Activated effector memory CD4-positive, alpha-beta T cell treated with anti-CD3 and anti-CD28 coated beads, Interleukin-2, amount 50 U/mL, for 16 hours (primary cell): ENCODE measurements around the gene SEMA3F.
"Not testable (repeated sequence)": the region's sequence is repeated elsewhere in the genome, so short reads cannot be mapped to it uniquely, and the experiment has no call there.

Experiments used
- DNase-seq: peaks from one replicate; pipeline ENCODE4 v3.0.0-alpha.2; 2020

SEMA3F gene

GRCh38 chr3:50212971-50213370 lies 57.8 kb downstream of the SEMA3F start:
- no peak for DNase-seq

GRCh38 chr3:50213373-50213772 lies 58.2 kb downstream of the SEMA3F start:
- no peak for DNase-seq

DNA sequence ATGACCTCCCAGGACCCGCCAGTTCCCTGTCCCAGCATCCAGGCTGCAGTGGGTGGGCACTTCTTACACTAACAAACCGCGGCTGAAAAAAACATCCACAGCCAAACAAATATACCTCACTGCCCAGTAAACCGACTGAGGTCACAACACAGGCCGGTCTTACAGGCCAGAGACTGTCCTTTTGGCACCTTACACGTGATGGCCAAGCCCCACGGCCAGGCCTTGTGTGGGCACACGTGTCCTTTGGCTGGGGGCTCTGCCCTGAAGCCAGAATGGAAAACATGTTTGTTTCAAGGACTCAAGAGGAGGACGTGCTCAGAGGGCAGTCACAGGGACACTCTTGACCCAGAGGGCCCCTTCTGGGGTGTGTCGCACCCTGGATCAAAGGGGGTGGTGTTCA lies 59.7 kb downstream of the SEMA3F start:
- DNase-seq, result no peak

DNA sequence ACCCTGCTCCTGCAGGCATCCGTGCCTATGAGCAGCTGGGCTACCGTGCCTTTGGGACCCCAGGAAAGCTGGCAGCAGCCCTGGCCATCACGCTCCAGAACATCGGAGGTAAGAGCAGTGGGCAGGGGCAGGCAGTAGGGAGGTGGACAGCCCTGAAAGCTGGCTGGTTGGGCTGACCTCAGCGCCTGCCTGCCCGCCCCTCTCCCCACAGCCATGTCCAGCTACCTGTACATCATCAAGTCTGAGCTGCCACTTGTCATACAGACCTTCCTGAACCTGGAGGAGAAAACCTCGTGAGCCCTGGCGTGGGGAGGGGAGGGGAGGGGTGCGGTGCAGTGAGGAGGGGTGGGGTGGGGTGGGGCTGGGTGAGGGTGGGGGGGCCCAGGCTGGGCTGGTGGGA lies 60.4 kb downstream of the SEMA3F start:
- DNase-seq, result no peak

- DNase-seq, result no peak
Observed at GRCh38 chr3:50217681-50218080, 62.6 kb downstream of the SEMA3F start.

DNA sequence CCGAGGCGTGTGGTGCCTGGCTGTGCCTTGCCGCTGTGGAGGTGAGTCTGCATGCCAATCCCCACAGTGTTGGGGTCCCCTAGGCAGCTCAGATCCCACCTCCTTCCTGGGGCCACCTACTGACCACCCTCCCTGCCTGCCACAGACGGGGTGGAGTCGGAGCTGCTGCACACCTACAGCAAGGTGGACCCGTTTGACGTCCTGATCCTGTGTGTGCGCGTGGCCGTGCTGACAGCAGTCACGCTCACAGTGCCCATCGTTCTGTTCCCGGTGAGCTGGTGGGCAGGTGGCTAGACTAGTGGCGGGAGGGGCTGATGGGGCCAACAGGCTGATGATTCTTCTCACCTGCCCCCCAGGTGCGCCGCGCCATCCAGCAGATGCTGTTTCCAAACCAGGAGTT lies 63.3 kb downstream of the SEMA3F start:
- DNase-seq, result no peak

DNA sequence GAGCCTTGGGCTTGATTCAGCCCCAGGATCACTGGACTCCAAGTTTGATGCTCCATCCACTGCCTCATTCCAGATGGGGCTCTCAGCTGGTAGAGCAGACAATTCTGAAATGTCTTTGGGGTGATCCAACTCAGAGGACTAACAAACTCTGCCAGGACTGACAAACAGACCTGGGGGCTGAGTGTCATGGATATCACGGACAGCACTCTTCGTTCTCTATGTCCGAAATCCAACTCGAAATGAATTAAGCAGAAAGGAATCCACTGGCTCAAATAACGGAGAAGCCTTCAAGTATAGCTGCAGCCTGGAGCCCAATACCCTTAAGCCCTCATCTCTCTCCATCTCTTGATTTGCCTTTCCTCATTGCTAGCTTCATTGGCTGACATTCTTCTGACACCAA lies 64.2 kb downstream of the SEMA3F start:
- DNase-seq, result no peak

DNA sequence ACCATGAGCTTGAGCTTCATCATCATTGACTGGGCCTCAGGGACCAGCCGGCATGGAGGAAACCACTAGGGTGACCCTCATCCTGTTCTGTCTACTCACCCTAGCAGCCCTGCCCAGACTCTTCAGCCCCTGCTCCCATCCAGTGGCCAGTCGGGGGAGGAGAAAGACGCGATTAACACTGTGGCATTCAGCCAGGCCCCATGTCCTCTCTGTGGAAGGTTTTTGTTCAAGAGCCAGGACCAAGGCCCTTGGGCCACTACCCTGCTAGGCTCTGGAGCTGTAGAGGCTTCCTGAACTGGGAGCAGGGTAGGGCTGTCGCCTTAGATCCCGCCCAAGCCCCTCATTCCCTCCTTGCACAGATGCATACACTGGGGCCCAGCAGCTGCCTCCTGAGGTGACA lies 65.0 kb downstream of the SEMA3F start:
- DNase-seq, result no peak

- DNase-seq, result no peak
Observed at GRCh38 chr3:50221051-50221410, 65.9 kb downstream of the SEMA3F start.

GRCh38 chr3:50221411-50222168 lies 66.5 kb downstream of the SEMA3F start:
- DNase-seq, result no peak

DNA sequence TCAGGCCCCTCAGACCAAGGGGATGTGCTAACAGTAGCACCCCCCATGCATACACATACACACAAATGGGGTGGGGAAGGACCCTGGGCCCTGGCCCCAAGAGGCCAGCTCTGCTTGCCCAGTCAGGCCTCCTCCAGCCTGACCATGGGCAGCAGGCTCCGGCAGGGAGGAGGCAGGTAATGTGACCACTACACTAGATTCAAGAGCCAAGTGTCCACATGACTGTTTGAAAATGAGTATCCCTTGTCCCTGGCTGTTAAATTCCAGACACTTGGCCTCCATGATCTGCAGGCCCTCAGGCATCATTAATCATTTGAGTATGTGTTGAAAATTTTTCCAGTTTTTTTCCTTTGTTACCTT lies 67.0 kb downstream of the SEMA3F start:
- DNase-seq, result no peak

GRCh38 chr3:50224639-50225038 lies 69.5 kb downstream of the SEMA3F start:
- DNase-seq, result no peak

GRCh38 chr3:50226888-50227389 lies 71.8 kb downstream of the SEMA3F start:
- peak; percentile 78 for DNase-seq

DNA sequence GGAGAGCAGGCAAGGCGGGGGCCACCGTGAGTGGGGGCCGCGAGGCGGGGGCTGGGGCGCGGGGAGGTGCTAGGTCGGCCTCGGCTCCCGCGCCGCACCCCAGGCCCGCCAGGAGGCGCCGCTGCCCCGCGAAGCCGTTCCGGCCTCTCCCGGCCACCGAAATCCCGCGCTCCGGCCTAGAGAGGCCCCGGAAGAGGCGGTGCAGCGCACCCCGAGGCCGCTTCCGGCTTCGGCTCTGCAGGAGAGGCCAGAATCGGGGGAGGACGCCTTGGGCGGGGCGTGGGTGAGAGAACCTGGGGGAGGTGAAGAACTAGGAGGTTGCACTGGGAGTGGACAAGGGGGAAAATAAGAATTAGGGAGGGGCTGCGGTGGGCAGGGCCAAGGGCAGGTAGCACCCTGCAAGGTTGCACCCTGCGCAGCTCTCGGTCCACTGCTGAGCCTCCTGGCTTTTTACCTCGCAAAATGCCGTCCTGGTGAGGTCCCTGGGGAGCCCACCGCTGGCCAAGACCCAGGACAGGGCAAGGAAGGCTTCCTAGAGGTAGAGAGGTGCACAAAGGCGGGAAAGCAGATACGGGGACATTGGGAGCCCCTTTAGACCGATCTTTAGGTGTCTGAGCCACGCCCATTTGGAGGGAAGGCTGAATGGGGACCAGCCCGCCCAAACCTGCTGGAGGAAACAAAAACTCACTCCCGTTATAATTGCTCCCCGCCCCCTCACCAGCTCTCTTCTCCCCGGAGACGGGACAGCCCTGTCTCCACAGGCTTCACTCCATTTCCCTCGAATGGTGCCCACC lies 72.5 kb downstream of the SEMA3F start:
- peak; percentile 96 for DNase-seq

- not testable (repeated sequence) for DNase-seq
Observed at GRCh38 chr3:50228184-50228763, 73.2 kb downstream of the SEMA3F start.

DNA sequence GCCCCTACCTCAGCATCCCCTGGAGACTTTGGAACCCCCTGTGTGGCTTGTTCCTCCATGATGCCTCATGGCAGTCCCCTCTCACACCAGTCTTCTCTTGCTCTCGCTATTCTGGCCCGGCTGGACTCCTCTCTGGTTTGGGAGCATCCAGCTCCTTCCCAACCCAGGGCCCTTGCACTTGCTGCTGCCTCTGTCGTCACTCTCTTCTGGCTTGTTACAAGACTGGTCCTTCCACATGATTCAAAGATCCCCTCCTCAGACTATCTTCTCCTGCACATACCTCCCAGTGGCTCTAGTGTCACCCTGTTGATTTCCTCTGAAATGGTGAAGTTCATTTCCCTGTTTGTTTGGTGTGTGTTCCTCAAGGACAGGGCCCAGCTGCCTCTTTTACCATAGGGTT lies 74.4 kb downstream of the SEMA3F start:
- no peak for DNase-seq

- no peak for DNase-seq
Observed at GRCh38 chr3:50230104-50230793, 75.1 kb downstream of the SEMA3F start.

DNA sequence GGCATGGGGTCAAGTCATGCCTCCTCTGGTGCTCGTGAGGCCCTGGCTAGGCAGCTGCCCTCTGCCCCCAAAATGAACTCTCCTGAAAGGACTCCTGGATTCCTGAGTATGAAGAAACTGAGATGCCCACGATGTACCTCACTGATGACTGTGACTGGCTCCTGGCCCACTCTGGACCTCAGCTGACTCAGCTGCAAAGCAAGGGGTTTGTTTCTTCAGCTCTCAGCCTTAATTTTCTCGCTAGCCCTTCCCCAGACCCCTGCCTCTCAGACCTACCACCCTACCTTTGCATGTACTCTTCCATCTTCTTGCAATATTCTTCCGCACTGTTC lies 75.6 kb downstream of the SEMA3F start:
- no peak for DNase-seq

GRCh38 chr3:50231581-50231980 lies 76.5 kb downstream of the SEMA3F start:
- DNase-seq, result no peak

- DNase-seq, result no peak
Observed at GRCh38 chr3:50232303-50232702, 77.2 kb downstream of the SEMA3F start.

- no peak for DNase-seq
Observed at GRCh38 chr3:50233176-50233575, 78.1 kb downstream of the SEMA3F start.

GRCh38 chr3:50235716-50236483 lies 80.8 kb downstream of the SEMA3F start, which contains the start of gene GNAI2:
TSS of gene GNAI2 (plus strand) at chr3:50236204. CDS start at chr3:50236336, 132 bp downstream.
- peak; percentile 100 for DNase-seq
